Large intestine (tissue), 3 donors: ENCODE data around the gene GALNT17. TPM values are rescaled to one million over a fixed set of nuclear protein-coding genes. Genes with fewer than 3 reads are reported as not detected.
"Not testable (repeated sequence)": the region's sequence is repeated elsewhere in the genome, so short reads cannot be mapped to it uniquely, and the experiment has no call there.

ENCODE experiments used
- DNase-seq, 2 donors: peaks; one replicate each; pipeline versions ENCODE4 v3.0.0 to v3.0.0-alpha.2; 2013
- H3K27ac ChIP-seq: one replicate; pipeline ENCODE4 v1.5.1; 2013; ENCODE audit warnings: low read length
- H3K27me3 ChIP-seq: 2 replicates; pipeline ENCODE4 v1.6.1; 2013; ENCODE audit warnings: low read length; ENCODE audit not compliant: control insufficient read depth, insufficient read depth
- H3K36me3 ChIP-seq: 2 replicates; pipeline ENCODE4 v1.6.1; 2013; ENCODE audit warnings: low read length; ENCODE audit not compliant: control insufficient read depth, insufficient read depth
- H3K4me1 ChIP-seq: one replicate; pipeline ENCODE4 v1.6.1; 2013; ENCODE audit warnings: low read length; ENCODE audit not compliant: control insufficient read depth, insufficient read depth
- H3K4me3 ChIP-seq: one replicate; pipeline ENCODE4 v1.5.1; 2013; ENCODE audit warnings: low read length
- H3K9me3 ChIP-seq: one replicate; pipeline ENCODE4 v1.6.1; 2013; ENCODE audit warnings: mild to moderate bottlenecking, low read depth, low read length, moderate library complexity; ENCODE audit not compliant: control insufficient read depth
- WGBS: methylation state at CpG from one replicate; pipeline ENCODE4 v1.1.5; 2013; ENCODE audit warnings: low lambda C conversion rate; ENCODE audit not compliant: insufficient coverage; 5-methylcytosine and 5-hydroxymethylcytosine counted together
- polyA plus RNA-seq: library from polyadenylated mRNA; unstranded; fragments of 120-200 nt; gene quantifications from one replicate; pipeline ENCODE4 v1.2.1, GENCODE V29; 2013

The GALNT17 gene
- polyA plus RNA-seq, 1 donor: 2.7 TPM

- Histone ChIP-seq H3K9me3 (no peaks in the 10 kb centered on the region), H3K4me3 (no peak overlapping the region), H3K27me3 (no peaks in the 10 kb centered on the region), H3K27ac (no peak overlapping the region), H3K4me1 (no peaks in the 10 kb centered on the region), H3K36me3 (no peaks in the 10 kb centered on the region)
- DNase-seq: no peak
- no CpG with 5 or more reads among the region's 6 CpGs for WGBS
Observed at GRCh38 chr7:71718563-71718962, 586.6 kb downstream of the GALNT17 start.

DNA sequence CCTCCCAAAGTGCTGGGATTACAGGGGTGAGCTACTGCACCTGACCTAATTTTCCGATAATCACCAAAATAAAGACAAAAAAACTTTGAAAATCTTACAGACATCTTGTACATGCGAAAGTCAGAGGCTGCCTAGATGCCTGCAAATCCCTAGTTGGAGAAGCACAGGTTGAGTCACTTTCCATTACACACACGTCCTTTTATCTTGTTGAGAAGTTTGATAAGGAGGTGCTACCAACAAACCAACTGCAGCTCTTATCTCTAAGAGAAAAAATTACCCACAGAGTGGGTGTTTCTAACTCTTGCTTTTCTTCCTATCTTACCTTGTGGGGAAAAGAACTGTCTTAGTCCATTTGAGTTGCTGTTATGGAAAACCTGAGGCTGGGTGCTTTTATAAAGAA lies 589.8 kb downstream of the GALNT17 start:
- Histone ChIP-seq H3K4me1 (no peaks in the 10 kb centered on the region), H3K27ac (no peak overlapping the region), H3K4me3 (no peak overlapping the region), H3K9me3 (no peaks in the 10 kb centered on the region), H3K27me3 (no peaks in the 10 kb centered on the region), H3K36me3 (no peaks in the 10 kb centered on the region)
- WGBS: 100% methylated on average over 1 of the region's 3 CpGs
- no peak for DNase-seq

GRCh38 chr7:71723859-71724258 lies 591.9 kb downstream of the GALNT17 start:
- H3K36me3 ChIP-seq: no peaks in the 10 kb centered on the region
- no peaks in the 10 kb centered on the region for H3K9me3 ChIP-seq
- H3K4me3 ChIP-seq: no peak overlapping the region
- no peak overlapping the region for H3K27ac ChIP-seq
- no CpG with 5 or more reads among the region's 7 CpGs for WGBS
- DNase-seq: no peak
- H3K4me1 ChIP-seq: no peaks in the 10 kb centered on the region
- H3K27me3 ChIP-seq: no peaks in the 10 kb centered on the region

DNA sequence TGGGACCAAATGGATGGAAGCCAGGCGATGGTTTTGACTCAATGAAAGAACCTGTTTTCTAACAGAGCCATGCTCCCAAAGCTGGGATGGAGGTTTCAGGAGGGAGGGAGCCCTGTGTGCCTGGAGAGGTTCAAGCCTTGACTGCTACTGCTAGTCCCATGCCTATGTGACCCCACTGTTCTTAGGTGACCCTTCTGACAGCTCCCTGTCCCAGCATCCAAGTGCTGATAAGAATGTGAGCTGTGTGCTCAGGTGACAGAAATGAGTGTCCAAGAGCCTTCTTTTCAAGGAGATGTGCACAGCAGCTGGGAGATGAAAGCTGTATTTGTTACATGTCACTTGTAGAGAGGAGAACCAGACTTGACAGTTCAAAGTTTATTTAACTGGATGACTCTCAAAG lies 595.4 kb downstream of the GALNT17 start:
- DNase-seq: no peak
- H3K27ac ChIP-seq: no peak overlapping the region
- H3K36me3 ChIP-seq: no peaks in the 10 kb centered on the region
- WGBS: no CpG with 5 or more reads among the region's 1 CpG
- H3K27me3 ChIP-seq: no peaks in the 10 kb centered on the region
- no peak overlapping the region for H3K4me3 ChIP-seq
- no peaks in the 10 kb centered on the region for H3K4me1 ChIP-seq
- H3K9me3 ChIP-seq: no peaks in the 10 kb centered on the region

DNA sequence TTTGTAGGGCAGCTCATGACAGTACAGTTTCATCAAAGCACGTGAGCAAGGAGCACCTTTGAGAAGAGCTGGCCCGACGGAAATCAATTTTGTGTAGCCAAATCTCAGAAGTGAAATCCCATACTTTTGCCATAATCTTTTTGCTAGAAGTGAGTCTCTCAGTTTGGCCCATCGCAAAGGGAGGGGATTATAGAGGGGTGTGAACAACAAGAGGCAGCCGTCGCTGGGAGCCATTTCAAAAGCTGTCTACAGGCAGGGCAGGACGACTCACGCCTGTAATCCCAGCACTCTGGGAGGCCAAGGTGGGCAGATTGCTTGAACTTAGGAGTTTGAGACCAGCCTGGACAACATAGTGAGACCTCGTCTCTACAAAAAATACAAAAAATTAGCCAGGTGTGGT lies 599.8 kb downstream of the GALNT17 start:
- Histone ChIP-seq H3K9me3 (no peaks in the 10 kb centered on the region), H3K27me3 (no peaks in the 10 kb centered on the region), H3K4me1 (no peaks in the 10 kb centered on the region), H3K36me3 (no peaks in the 10 kb centered on the region), H3K4me3 (no peak overlapping the region), H3K27ac (no peak overlapping the region)
- WGBS: no CpG with 5 or more reads among the region's 9 CpGs
- no peak for DNase-seq

- peak overlapping the region; percentile 18 for H3K4me3 ChIP-seq
- H3K27me3 ChIP-seq: no peaks in the 10 kb centered on the region
- no peak overlapping the region for H3K27ac ChIP-seq
- DNase-seq: peak; percentile 64 to 69
- no CpG with 5 or more reads among the region's 29 CpGs for WGBS
- no peaks in the 10 kb centered on the region for H3K9me3 ChIP-seq
- H3K4me1 ChIP-seq: no peaks in the 10 kb centered on the region
- no peaks in the 10 kb centered on the region for H3K36me3 ChIP-seq
Observed at GRCh38 chr7:71733107-71733870, 601.3 kb downstream of the GALNT17 start.

DNA sequence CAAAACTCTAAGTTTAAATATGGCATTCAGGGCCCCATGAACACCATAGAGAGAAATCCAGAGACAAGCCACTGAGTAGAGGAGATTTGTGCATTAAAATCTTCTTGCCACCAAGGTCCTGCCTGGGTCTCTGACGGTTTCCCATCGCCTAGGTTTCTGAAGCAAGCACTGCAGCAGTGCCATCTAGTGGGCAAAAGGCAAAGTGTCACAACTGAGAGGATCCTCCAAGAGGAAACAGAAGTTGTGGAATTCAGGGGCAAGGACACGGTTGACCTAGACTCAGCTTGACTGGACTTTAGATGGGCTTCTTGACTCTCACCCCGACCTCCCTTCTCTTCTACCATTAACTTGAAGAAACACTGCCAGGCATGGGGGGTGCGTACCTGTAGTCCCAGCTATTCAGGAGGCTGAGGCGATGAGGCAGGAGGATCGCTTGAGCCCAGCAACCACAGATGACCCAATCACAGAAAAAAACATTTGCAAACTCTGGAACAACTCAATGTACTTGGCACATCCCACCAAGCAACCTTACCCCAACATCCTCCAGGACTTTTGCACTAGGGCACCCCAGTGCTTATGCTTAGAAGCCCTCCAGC lies 604.1 kb downstream of the GALNT17 start:
- Histone ChIP-seq H3K9me3 (no peaks in the 10 kb centered on the region), H3K4me1 (no peaks in the 10 kb centered on the region), H3K27me3 (no peaks in the 10 kb centered on the region), H3K36me3 (no peaks in the 10 kb centered on the region), H3K4me3 (no peak overlapping the region), H3K27ac (no peak overlapping the region)
- WGBS: no CpG with 5 or more reads among the region's 7 CpGs
- DNase-seq: peak; percentile 42 to 48

DNA sequence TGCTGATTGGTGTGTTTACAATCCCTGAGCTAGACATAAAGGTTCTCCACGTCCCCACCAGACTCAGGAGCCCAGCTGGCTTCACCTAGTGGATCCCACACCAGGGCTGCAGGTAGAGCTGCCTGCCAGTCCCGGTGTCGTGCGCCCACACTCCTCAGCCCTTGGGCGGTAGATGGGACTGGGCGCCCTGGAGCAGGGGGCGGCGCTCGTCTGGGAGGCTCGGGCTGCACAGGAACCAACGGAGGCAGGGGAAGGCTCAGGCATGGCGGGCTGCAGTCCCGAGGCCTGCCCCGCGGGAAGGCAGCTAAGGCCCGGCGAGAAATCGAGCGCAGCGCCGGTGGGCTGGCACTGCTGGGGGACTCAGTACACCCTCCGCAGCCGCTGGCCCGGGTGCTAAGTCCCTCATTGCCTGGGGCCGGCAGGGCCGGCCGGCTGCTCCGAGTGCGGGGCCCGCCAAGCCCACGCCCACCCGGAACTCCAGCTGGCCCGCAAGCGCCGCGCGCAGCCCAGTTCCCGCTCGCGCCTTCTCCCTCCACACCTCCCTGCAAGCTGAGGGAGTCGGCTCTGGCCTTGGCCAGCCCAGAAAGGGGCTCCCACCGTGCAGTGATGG lies 606.1 kb downstream of the GALNT17 start:
- H3K9me3 ChIP-seq, H3K36me3 ChIP-seq, H3K27ac ChIP-seq, H3K4me1 ChIP-seq, H3K4me3 ChIP-seq, H3K27me3 ChIP-seq, DNase-seq: not testable (repeated sequence)
- WGBS: no CpG with 5 or more reads among the region's 42 CpGs

DNA sequence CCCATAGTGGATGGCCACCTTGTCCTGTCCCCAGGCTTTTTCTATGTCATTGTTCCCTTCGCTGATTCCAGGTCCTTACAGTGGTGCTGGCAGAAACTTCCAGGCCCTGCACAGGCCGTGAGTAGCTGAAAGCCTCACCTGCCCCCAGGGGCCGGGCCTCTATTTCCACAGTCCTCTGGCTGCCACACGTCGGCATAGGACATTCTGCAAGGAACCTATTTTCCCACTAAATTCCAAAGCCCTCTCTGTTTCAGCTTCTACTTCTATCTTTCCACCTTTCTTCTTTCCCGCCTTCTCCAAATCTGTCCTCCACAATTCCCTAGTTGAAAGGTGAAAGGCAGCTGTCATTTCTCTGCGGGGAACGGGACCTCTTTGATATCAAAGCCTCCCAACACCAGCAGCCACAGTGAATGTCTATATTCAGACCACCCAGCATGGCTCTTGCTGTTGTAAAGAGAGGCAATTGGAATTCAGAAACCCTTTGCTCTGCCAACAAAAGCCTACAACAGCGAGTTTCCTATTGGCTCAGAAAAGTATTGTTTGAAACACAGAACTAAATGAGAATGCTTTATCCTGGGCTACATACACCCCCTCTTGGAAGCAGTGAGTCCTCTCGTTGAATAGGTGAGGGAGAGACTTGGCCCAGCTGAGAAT lies 607.7 kb downstream of the GALNT17 start:
- no peaks in the 10 kb centered on the region for H3K9me3 ChIP-seq
- H3K27me3 ChIP-seq: no peaks in the 10 kb centered on the region
- H3K4me1 ChIP-seq: no peaks in the 10 kb centered on the region
- DNase-seq: no peak
- 52% methylated on average over 3 of the region's 10 CpGs for WGBS
- no peak overlapping the region for H3K4me3 ChIP-seq
- H3K36me3 ChIP-seq: no peaks in the 10 kb centered on the region
- H3K27ac ChIP-seq: no peak overlapping the region

DNA sequence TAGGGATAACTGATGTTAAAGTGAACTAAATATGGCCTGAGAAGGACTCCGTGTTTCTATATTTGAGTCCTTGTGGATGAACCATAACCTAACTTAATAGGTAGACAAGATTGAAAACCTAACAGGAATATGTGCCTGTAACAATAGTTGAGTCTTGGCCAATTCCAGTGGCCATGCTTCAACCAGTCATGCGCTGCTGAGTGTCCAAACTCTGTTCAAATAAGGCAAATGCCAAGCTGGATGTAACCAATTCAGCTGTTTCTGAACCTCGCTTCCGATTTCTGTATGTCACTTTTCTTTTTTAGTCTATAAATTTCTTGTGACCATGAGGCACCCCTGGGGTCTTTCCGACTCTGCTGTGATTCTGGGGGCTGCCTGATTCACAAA lies 608.2 kb downstream of the GALNT17 start:
- no peaks in the 10 kb centered on the region for H3K36me3 ChIP-seq
- no peak for DNase-seq
- no peaks in the 10 kb centered on the region for H3K27me3 ChIP-seq
- WGBS: 17% methylated on average over 1 of the region's 5 CpGs
- H3K27ac ChIP-seq: no peak overlapping the region
- H3K4me1 ChIP-seq: no peaks in the 10 kb centered on the region
- no peak overlapping the region for H3K4me3 ChIP-seq
- no peaks in the 10 kb centered on the region for H3K9me3 ChIP-seq
